Mononuclear cell (primary cell): Measurements from ENCODE around the gene AGFG2. TPM values are rescaled to one million over a fixed set of nuclear protein-coding genes. Genes with fewer than 3 reads are reported as not detected.
"Not testable (repeated sequence)": the region's sequence is repeated elsewhere in the genome, so short reads cannot be mapped to it uniquely, and the experiment has no call there.

ENCODE experiments used
- H3K27me3 ChIP-seq: 2 replicates; pipeline ENCODE4 v1.6.0; 2011; ENCODE audit warnings: low read length, control low read depth; ENCODE audit not compliant: insufficient read depth
- H3K4me1 ChIP-seq: 2 replicates; pipeline ENCODE4 v1.5.1; 2011; ENCODE audit warnings: mild to moderate bottlenecking, low read length, control low read depth; ENCODE audit not compliant: insufficient read depth
- H3K4me3 ChIP-seq: 2 replicates; pipeline ENCODE4 v1.5.1; 2011; ENCODE audit warnings: mild to moderate bottlenecking, low read length, moderate library complexity
- H3K9me3 ChIP-seq: 2 replicates; pipeline ENCODE4 v1.5.1; 2011; ENCODE audit warnings: low read depth, mild to moderate bottlenecking, control low read depth, low read length
- total RNA-seq: library from RNA; depleted of rRNA; stranded (reverse); fragments of >200 nt; gene quantifications from one replicate; pipeline ENCODE4 v1.2.3, GENCODE V29; 2012

AGFG2 gene
- total RNA-seq, 1 donor: 3.4 TPM

- Histone ChIP-seq H3K4me1 (peaks cover 27% of the 10 kb centered on the region), H3K4me3 (no peak overlapping the region), H3K27me3 (no peaks in the 10 kb centered on the region), H3K9me3 (no peaks in the 10 kb centered on the region)
These were observed 25.7 kb upstream of the AGFG2 start for GRCh38 chr7:100513212-100513810.

DNA sequence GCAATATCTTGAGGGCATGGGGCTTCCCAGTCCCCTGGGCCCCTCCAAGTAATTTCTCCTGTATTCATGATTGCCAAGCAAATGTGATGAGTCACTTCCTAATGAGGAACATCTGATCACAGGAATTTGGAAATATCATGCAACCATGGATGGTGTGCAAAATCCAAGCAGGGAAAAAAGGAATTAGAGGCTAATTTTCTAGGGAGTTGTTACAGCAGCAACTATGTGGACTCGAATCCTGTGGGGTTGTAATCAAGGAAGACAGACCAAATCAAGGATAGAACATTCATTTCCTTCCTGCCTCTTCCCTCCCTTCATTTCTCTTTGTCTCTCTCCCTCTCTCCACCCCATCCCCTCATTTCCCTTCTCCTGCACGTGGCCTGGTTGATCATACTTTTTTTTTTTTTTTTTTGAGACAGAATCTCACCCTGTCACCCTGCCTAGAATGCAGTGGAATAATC lies 23.9 kb upstream of the AGFG2 start:
- Histone ChIP-seq H3K4me1 (peaks cover 27% of the 10 kb centered on the region), H3K9me3 (no peaks in the 10 kb centered on the region)

DNA sequence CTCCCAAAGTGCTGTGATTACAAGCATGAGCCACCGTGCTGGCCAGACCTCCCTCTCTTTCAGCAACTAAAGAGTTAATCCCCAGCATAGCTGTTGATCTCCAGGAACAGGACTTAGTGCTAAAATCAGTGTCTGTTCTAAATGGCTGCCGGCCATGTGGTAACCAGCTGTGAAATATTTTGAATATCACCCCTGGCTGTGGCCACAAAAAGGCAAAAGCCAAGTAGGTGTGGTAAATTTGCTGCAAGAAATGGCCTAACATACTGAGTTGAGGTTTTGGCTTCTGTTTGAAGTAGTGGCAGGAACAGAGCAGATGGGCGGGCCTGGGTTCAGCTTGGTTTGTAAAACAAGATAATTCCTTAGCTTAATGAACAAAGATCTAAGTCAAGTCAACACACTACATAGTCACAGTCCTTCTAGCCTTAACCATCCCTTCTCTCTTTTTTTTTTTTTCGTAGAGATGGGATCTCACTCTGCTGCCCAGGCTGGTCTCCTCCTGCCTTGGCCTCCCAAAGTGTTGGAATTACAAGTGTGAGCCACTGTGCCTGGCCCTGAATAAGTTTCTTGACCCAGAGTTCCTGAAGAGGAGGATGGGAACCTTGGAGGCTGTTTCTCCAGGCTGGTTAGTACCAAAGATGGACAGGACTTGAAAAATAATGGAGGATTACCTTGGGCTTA lies 22.7 kb upstream of the AGFG2 start:
- Histone ChIP-seq H3K4me3 (no peak overlapping the region), H3K9me3 (no peaks in the 10 kb centered on the region), H3K4me1 (peaks cover 27% of the 10 kb centered on the region), H3K27me3 (no peaks in the 10 kb centered on the region)

More for the DNA sequence above, 23.9 kb upstream of the AGFG2 start:
- no peaks in the 10 kb centered on the region for H3K27me3 ChIP-seq
- no peak overlapping the region for H3K4me3 ChIP-seq

DNA sequence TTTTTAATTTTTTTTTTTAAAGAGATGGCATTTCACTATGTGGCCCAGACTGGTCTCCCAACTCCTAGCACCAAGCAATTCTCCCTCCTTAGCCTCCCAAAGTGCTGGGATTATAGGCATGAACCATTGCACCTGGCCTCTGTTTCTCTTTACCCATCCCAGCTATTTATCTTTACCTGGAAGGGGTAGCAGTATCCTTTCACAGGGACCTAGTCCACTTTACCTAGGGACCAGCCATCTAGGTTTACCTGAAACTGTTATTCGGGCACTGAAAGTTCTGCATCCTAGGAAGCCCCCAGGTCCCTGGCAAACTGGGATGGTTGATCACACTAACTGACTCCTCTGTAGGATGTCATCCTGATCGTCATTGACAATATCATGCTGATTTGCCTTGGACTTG lies 21.7 kb upstream of the AGFG2 start:
- H3K9me3 ChIP-seq: no peaks in the 10 kb centered on the region
- no peaks in the 10 kb centered on the region for H3K27me3 ChIP-seq
- no peak overlapping the region for H3K4me3 ChIP-seq
- peaks cover 27% of the 10 kb centered on the region for H3K4me1 ChIP-seq

GRCh38 chr7:100519580-100519979 lies 19.4 kb upstream of the AGFG2 start:
- Histone ChIP-seq H3K9me3 (no peaks in the 10 kb centered on the region), H3K27me3 (no peaks in the 10 kb centered on the region), H3K4me3 (no peak overlapping the region), H3K4me1 (peaks cover 27% of the 10 kb centered on the region)

DNA sequence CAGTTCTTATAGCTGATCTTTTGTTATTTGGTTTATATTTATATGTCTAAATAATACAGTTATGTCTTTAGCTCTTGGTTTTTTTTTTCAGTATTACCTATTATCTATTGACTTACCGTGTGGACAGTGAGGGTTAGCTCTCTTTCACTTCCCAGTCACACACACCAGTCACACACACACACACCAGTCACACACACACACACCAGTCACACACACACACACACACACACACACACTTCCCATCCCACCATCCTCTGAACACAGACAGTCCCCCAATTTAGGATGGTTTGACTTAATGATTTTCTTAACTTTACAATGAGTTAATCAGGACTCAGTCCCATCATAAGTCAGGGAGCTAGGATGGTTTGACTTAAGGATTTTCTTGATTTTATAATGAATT lies 18.9 kb upstream of the AGFG2 start:
- Histone ChIP-seq H3K4me1 (peaks cover 23% of the 10 kb centered on the region), H3K27me3 (no peaks in the 10 kb centered on the region), H3K9me3 (no peaks in the 10 kb centered on the region), H3K4me3 (no peak overlapping the region)

DNA sequence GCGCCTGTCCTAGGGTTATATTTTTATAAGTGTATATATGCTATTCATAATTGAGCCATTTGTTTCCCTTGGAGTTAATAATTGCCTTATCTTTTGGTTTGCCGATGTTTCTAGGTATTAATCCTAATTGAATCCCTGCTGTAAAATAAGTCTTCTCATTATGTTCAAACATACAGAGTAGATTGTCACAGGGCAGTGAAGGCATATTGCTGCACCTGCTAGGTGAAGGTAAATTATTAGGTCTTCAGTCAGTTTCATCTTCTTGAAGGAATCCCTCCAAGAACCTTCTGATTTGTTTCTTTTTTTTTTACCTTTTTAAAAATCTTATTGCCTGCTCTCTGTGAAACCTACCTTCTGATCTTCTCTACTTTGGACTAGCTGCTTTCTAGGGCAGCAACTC lies 17.9 kb upstream of the AGFG2 start:
- Histone ChIP-seq H3K4me1 (peaks cover 14% of the 10 kb centered on the region), H3K9me3 (no peaks in the 10 kb centered on the region), H3K4me3 (no peak overlapping the region), H3K27me3 (no peaks in the 10 kb centered on the region)

GRCh38 chr7:100521909-100522593 lies 17.0 kb upstream of the AGFG2 start:
- H3K4me3 ChIP-seq, H3K27me3 ChIP-seq, H3K4me1 ChIP-seq, H3K9me3 ChIP-seq: not testable (repeated sequence)

GRCh38 chr7:100523192-100523591 lies 15.8 kb upstream of the AGFG2 start:
- not testable (repeated sequence) for H3K9me3 ChIP-seq, H3K4me1 ChIP-seq, H3K4me3 ChIP-seq, H3K27me3 ChIP-seq

- not testable (repeated sequence) for H3K27me3 ChIP-seq, H3K9me3 ChIP-seq, H3K4me3 ChIP-seq, H3K4me1 ChIP-seq
These were observed 10.7 kb upstream of the AGFG2 start for GRCh38 chr7:100528108-100528866.

GRCh38 chr7:100532165-100533022 lies 6.6 kb upstream of the AGFG2 start:
- H3K9me3 ChIP-seq: no peaks in the 10 kb centered on the region
- H3K4me1 ChIP-seq: no peaks in the 10 kb centered on the region
- H3K27me3 ChIP-seq: no peaks in the 10 kb centered on the region
- H3K4me3 ChIP-seq: no peak overlapping the region

GRCh38 chr7:100535982-100536381 lies 3.0 kb upstream of the AGFG2 start:
- not testable (repeated sequence) for H3K4me3 ChIP-seq

GRCh38 chr7:100536695-100537094 lies 2.3 kb upstream of the AGFG2 start:
- peaks cover 17% of the 10 kb centered on the region for H3K4me1 ChIP-seq
- not testable (repeated sequence) for H3K27me3 ChIP-seq, H3K4me3 ChIP-seq, H3K9me3 ChIP-seq

More at GRCh38 chr7:100535982-100536381, 3.0 kb upstream of the AGFG2 start:
- H3K9me3 ChIP-seq, H3K27me3 ChIP-seq: not testable (repeated sequence)
- H3K4me1 ChIP-seq: peaks cover 17% of the 10 kb centered on the region

GRCh38 chr7:100538348-100538653 lies 702 bp upstream of the AGFG2 start:
- Histone ChIP-seq H3K4me3 (peak overlapping the region; percentile 5), H3K27me3 (no peaks in the 10 kb centered on the region), H3K4me1 (peaks cover 23% of the 10 kb centered on the region), H3K9me3 (no peaks in the 10 kb centered on the region)
